ENCODE measurements around the gene ASTN2. TPM values are rescaled to one million over a fixed set of nuclear protein-coding genes. Genes with fewer than 3 reads are reported as not detected.
"Not testable (repeated sequence)": the region's sequence is repeated elsewhere in the genome, so short reads cannot be mapped to it uniquely, and the experiment has no call there.

ASTN2 gene
- total RNA-seq, 1 donor from 2014 or later: 29.0 TPM

GRCh38 chr9:116899337-116900006 lies 515.4 kb downstream of the ASTN2 start:
- Mint-ChIP-seq H3K9me3 (ENCODE audit: low read depth) (peaks cover 12% of the 10 kb centered on the region), H3K27me3 (no peaks in the 10 kb centered on the region), H3K36me3 (ENCODE audit: insufficient read depth) (peaks cover 7% of the 10 kb centered on the region), H3K27ac (no peak overlapping the region), H3K4me1 (ENCODE audit: low read depth) (peaks cover 2% of the 10 kb centered on the region), H3K4me3 (ENCODE audit: low read depth) (no peak overlapping the region)
- no peak for TF ChIP-seq CTCF (IDR thresholded peaks at IDR 0.05; ENCODE audit: unreplicated experiment)
- DNase-seq (ENCODE audit: low spot score, unreplicated experiment): no peak

- H3K4me1 Mint-ChIP-seq (ENCODE audit: low read depth); H3K27ac Mint-ChIP-seq; DNase-seq (ENCODE audit: low spot score, unreplicated experiment); H3K27me3 Mint-ChIP-seq; H3K36me3 Mint-ChIP-seq (ENCODE audit: insufficient read depth); H3K4me3 Mint-ChIP-seq (ENCODE audit: low read depth): not testable (repeated sequence)
- H3K9me3 Mint-ChIP-seq (ENCODE audit: low read depth): peaks cover 12% of the 10 kb centered on the region
Measured at GRCh38 chr9:116898131-116898530, 516.7 kb downstream of the ASTN2 start.

DNA sequence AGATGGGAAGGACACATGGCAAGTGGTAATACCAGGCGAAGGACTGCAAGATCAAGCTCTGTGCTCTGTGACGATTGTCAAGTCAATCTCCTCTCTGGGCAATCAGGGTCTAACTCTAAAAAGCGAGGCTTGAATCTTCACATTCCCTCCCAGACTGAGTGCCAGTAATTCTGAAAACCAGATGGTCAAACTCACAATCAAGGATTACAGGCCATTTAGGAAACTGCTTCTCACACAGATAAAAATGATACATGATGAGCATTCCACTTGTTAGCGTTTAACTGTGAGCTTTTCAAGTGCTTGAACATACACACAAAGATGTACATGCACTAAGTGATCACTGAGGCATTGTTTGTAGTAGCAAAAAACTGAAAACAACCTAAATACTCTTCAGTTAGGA lies 517.7 kb downstream of the ASTN2 start:
- H3K36me3 Mint-ChIP-seq (ENCODE audit: insufficient read depth): peaks cover 7% of the 10 kb centered on the region

DNA sequence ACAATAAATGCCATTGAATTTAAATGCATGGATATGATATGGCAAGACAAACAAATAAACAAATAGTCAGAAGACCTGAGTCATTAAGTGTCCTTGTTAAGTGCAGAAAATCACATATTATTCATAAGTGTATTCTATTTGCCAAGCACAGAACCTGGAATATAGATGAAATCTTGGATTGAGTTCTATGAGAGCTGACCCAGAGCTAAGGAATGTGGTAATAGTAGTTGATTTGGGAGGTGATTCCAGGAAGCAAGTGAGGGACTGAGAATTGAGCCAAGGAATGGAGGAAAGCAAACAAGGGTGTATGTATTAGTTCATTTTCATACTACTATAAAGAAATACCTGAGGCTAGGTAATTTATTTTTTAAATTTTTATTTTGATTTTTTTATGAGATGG lies 518.9 kb downstream of the ASTN2 start:
- no peaks in the 10 kb centered on the region for H3K27me3 Mint-ChIP-seq
- no peak overlapping the region for H3K27ac Mint-ChIP-seq
- no peak overlapping the region for H3K4me3 Mint-ChIP-seq (ENCODE audit: low read depth)
- no peak for DNase-seq (ENCODE audit: low spot score, unreplicated experiment)
- peaks cover 2% of the 10 kb centered on the region for H3K4me1 Mint-ChIP-seq (ENCODE audit: low read depth)
- TF ChIP-seq CTCF (IDR thresholded peaks at IDR 0.05; ENCODE audit: unreplicated experiment): no peak
- H3K36me3 Mint-ChIP-seq (ENCODE audit: insufficient read depth): peaks cover 7% of the 10 kb centered on the region
- H3K9me3 Mint-ChIP-seq (ENCODE audit: low read depth): peaks cover 12% of the 10 kb centered on the region

More for the DNA sequence above, 517.7 kb downstream of the ASTN2 start:
- no peaks in the 10 kb centered on the region for H3K27me3 Mint-ChIP-seq
- no peak for DNase-seq (ENCODE audit: low spot score, unreplicated experiment)
- H3K27ac Mint-ChIP-seq: no peak overlapping the region
- H3K4me3 Mint-ChIP-seq (ENCODE audit: low read depth): no peak overlapping the region
- TF ChIP-seq CTCF (IDR thresholded peaks at IDR 0.05; ENCODE audit: unreplicated experiment): no peak
- peaks cover 12% of the 10 kb centered on the region for H3K9me3 Mint-ChIP-seq (ENCODE audit: low read depth)
- H3K4me1 Mint-ChIP-seq (ENCODE audit: low read depth): peaks cover 2% of the 10 kb centered on the region

- no peak for TF ChIP-seq CTCF (IDR thresholded peaks at IDR 0.05; ENCODE audit: unreplicated experiment)
- Mint-ChIP-seq H3K4me1 (ENCODE audit: low read depth) (peaks cover 9% of the 10 kb centered on the region), H3K27me3 (no peaks in the 10 kb centered on the region)
Measured at GRCh38 chr9:116891424-116891823, 523.4 kb downstream of the ASTN2 start.

DNA sequence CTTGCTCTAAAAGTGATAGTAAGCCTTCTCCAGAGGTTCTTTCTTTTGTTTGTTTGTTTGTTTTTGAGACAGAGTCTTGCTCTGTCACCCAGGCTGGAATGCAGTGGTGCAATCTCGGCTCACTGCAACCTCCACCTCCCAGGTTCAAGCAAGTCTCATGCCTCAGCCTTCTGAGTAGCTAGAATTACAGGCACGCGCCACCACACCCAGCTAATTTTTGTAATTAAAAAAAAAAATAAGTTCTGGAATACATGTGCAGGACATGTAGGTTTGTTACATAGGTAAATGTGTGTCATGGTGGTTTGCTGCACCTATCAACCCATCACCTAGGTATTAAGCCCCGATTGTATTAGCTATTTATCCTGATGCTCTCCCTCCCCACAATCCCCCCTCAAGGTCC lies 526.4 kb downstream of the ASTN2 start:
- DNase-seq (ENCODE audit: low spot score, unreplicated experiment); H3K27me3 Mint-ChIP-seq; H3K36me3 Mint-ChIP-seq (ENCODE audit: insufficient read depth); H3K27ac Mint-ChIP-seq; H3K4me3 Mint-ChIP-seq (ENCODE audit: low read depth); H3K4me1 Mint-ChIP-seq (ENCODE audit: low read depth); H3K9me3 Mint-ChIP-seq (ENCODE audit: low read depth): not testable (repeated sequence)

More at GRCh38 chr9:116891424-116891823, 523.4 kb downstream of the ASTN2 start:
- no peaks in the 10 kb centered on the region for H3K36me3 Mint-ChIP-seq (ENCODE audit: insufficient read depth)
- no peak overlapping the region for H3K27ac Mint-ChIP-seq
- no peaks in the 10 kb centered on the region for H3K9me3 Mint-ChIP-seq (ENCODE audit: low read depth)
- H3K4me3 Mint-ChIP-seq (ENCODE audit: low read depth): no peak overlapping the region
- no peak for DNase-seq (ENCODE audit: low spot score, unreplicated experiment)

Data from progenitor cell of endocrine pancreas (in vitro differentiated cells).